A549 treated with GW870086 at 1 μM for 4 hours (cell line): ENCODE results near the gene PELO. TPM values are rescaled to one million over a fixed set of nuclear protein-coding genes. Genes with fewer than 3 reads are reported as not detected.

Source experiments
- total RNA-seq: library from RNA; stranded (reverse); fragments of 200-300 nt; extraction: Qiagen RNA extraction; gene quantifications from 5 replicates; pipeline ENCODE4 v1.2.3, GENCODE V29; 2022; ENCODE audit warnings: low read depth

PELO gene, protein sequence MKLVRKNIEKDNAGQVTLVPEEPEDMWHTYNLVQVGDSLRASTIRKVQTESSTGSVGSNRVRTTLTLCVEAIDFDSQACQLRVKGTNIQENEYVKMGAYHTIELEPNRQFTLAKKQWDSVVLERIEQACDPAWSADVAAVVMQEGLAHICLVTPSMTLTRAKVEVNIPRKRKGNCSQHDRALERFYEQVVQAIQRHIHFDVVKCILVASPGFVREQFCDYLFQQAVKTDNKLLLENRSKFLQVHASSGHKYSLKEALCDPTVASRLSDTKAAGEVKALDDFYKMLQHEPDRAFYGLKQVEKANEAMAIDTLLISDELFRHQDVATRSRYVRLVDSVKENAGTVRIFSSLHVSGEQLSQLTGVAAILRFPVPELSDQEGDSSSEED
- 16.9 to 19.9 TPM (median 18.9 TPM) in 5 replicates for total RNA-seq

DNA sequence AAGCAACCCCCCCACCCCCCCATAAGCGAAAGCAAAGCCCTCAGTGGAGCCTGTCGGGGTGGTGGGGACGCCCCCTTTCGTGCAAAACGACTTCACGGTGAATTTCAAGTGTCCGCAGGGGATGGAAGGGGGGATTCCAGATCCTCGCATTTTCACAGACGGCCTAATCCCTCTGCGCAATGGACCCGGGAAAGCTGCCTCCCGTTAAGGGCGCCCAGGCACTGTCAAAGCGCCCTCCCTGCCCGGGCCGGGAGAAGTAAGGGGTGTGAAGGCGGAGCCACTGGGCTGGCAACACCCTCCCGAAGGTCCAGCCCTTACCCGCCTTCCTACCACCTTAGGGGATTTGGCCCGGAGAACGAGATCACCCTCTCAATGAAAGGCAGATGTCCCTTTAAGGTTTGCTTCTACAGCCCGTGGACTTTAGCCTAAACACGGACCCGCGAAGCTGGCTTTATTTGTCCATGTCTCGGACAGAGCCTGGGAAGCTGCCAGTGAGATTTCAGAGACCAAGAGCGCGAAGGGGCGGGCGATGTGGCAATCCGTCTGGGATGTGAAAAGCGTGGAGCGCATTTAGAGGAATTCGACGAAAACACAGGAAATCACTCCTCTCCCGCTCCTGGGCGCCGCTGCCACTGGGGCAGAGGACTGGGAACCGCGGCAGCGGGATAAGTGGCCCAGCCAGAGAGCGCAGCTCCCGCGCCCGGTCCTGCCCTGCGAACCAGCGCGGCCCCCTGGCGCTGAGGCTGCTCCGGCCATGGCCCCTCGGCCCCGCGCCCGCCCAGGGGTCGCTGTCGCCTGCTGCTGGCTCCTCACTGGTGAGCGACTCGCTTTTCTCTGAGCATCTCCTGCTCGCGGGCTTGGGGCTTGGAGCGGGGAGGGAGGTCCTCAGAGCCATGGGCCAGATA, at the start of gene PELO, which contains the start of gene ITGA1:
TSS of gene PELO (plus strand) at position 317 of the 905 bp plus-strand sequence. CDS start 12,479 bp downstream, outside the sequence.
TSS of gene ITGA1 (plus strand) at position 317 of the 905 bp plus-strand sequence. CDS start at position 755, 438 bp downstream.

Other genes with a start within 250 kb of the PELO start
- 0.56 to 1.6 TPM (median 1.4 TPM) in 5 replicates for gene ITGA1, start within 50 bp of the PELO start, total RNA-seq
- gene ITGA2, start 201.4 kb downstream of the PELO start, total RNA-seq = 11.7 to 19.0 TPM (median 16.7 TPM) in 5 replicates